ENCODE data around the gene CLASP2. TPM values are rescaled to one million over a fixed set of nuclear protein-coding genes. Genes with fewer than 3 reads are reported as not detected.

CLASP2 gene
- total RNA-seq, 1 experiment from 2014 or later: 36.5 TPM

GRCh38 chr3:33474896-33475295 is 243.2 kb downstream of the CLASP2 start:
- Histone ChIP-seq H3K4me3 (no peak overlapping the region), H3K9me2 (ENCODE audit: insufficient read depth) (no peaks in the 10 kb centered on the region), H3K27ac (no peak overlapping the region), H3K9me3 (ENCODE audit: insufficient read depth, low read depth) (no peaks in the 10 kb centered on the region; the same call in 1 of the 2 replicates), H3K79me2 (ENCODE audit: low read depth) (no peaks in the 10 kb centered on the region), H3K4me2 (no peak overlapping the region), H3K27me3 (ENCODE audit: insufficient read depth, low read depth) (no peaks in the 10 kb centered on the region), H3K4me1 (replicated peaks; ENCODE audit: insufficient read depth) (no peaks in the 10 kb centered on the region), H3K36me3 (ENCODE audit: low read depth) (no peaks in the 10 kb centered on the region), H2AFZ (no peak overlapping the region), H3F3A (ENCODE audit: insufficient read depth, low read depth) (no peaks in the 10 kb centered on the region), H4K20me1 (ENCODE audit: insufficient read depth) (no peaks in the 10 kb centered on the region)
- CTCF ChIA-PET: no interaction called here
- no TSS peak for BruUV-seq (replicated peaks)
- no peak for DNase-seq
- TF ChIP-seq EZH2 (IDR thresholded peaks at IDR 0.05; ENCODE audit: low read depth) (no peak), CTCF (conservative IDR thresholded peaks at IDR 0.05) (no peak)
- intact Hi-C loops (cut with micrococcal nuclease; ENCODE audit: unreplicated experiment): no loop called here
- POLR2A ChIA-PET (ENCODE audit: unreplicated experiment): no interaction called here

- no peaks in the 10 kb centered on the region for H3K36me3 ChIP-seq (ENCODE audit: low read depth)
- no peak overlapping the region for H3K4me2 ChIP-seq
- H3K4me1 ChIP-seq (replicated peaks; ENCODE audit: insufficient read depth): no peaks in the 10 kb centered on the region
- H3K9me3 ChIP-seq (ENCODE audit: insufficient read depth, low read depth): no peaks in the 10 kb centered on the region
- H3K27me3 ChIP-seq (ENCODE audit: insufficient read depth, low read depth): no peaks in the 10 kb centered on the region
- intact Hi-C loops (cut with micrococcal nuclease; ENCODE audit: unreplicated experiment): no loop called here
- no TSS peak for BruUV-seq (replicated peaks)
- POLR2A ChIA-PET (ENCODE audit: unreplicated experiment): no interaction called here
- no peak overlapping the region for H3K4me3 ChIP-seq
- H3F3A ChIP-seq (ENCODE audit: insufficient read depth, low read depth): no peaks in the 10 kb centered on the region
- no peaks in the 10 kb centered on the region for H4K20me1 ChIP-seq (ENCODE audit: insufficient read depth)
- no peaks in the 10 kb centered on the region for H3K79me2 ChIP-seq (ENCODE audit: low read depth)
- TF ChIP-seq CTCF (conservative IDR thresholded peaks at IDR 0.05) (no peak), EZH2 (IDR thresholded peaks at IDR 0.05; ENCODE audit: low read depth) (no peak)
- H3K27ac ChIP-seq: no peak overlapping the region
- no peak overlapping the region for H2AFZ ChIP-seq
- DNase-seq: no peak
- no peaks in the 10 kb centered on the region for H3K9me2 ChIP-seq (ENCODE audit: insufficient read depth)
- CTCF ChIA-PET: no interaction called here
Observed at GRCh38 chr3:33473813-33474212, 244.2 kb downstream of the CLASP2 start.

- Histone ChIP-seq H3K4me2 (no peak overlapping the region), H3K27me3 (ENCODE audit: insufficient read depth, low read depth) (no peaks in the 10 kb centered on the region), H3K79me2 (ENCODE audit: low read depth) (no peaks in the 10 kb centered on the region), H3K36me3 (ENCODE audit: low read depth) (no peaks in the 10 kb centered on the region), H3F3A (ENCODE audit: insufficient read depth, low read depth) (no peaks in the 10 kb centered on the region), H3K9me2 (ENCODE audit: insufficient read depth) (no peaks in the 10 kb centered on the region), H3K27ac (no peak overlapping the region), H4K20me1 (ENCODE audit: insufficient read depth) (no peaks in the 10 kb centered on the region), H3K9me3 (ENCODE audit: insufficient read depth, low read depth) (no peaks in the 10 kb centered on the region), H3K4me1 (replicated peaks; ENCODE audit: insufficient read depth) (no peaks in the 10 kb centered on the region), H2AFZ (no peak overlapping the region), H3K4me3 (no peak overlapping the region)
- no peak for TF ChIP-seq CTCF (conservative IDR thresholded peaks at IDR 0.05)
- no peak for TF ChIP-seq EZH2 (IDR thresholded peaks at IDR 0.05; ENCODE audit: low read depth)
- no TSS peak for BruUV-seq (replicated peaks)
- no peak for DNase-seq
- intact Hi-C loops (cut with micrococcal nuclease; ENCODE audit: unreplicated experiment): no loop called here
- POLR2A ChIA-PET (ENCODE audit: unreplicated experiment): no interaction called here
- CTCF ChIA-PET: no interaction called here
Observed at GRCh38 chr3:33467786-33468185, 250.3 kb downstream of the CLASP2 start.
